Lower lobe of right lung (tissue), 2 donors: ENCODE results near the gene PARVA. TPM values are rescaled to one million over a fixed set of nuclear protein-coding genes. Genes with fewer than 3 reads are reported as not detected.

Experiments
- ATAC-seq, 2 donors: fragments of 200-7000 bp; cut with Tn5 transposase; one replicate each; pipeline ENCODE4 v1.9.1; 2020 to 2022; ENCODE audit warnings: mild to moderate bottlenecking in 2 of 2, moderate library complexity in 2 of 2
- DNase-seq: peaks from one replicate; pipeline ENCODE4 v3.0.0-alpha.2; 2020
- H3K27ac ChIP-seq: fragments of 200-600 bp; one replicate; pipeline ENCODE4 v1.8.0; 2022
- H3K27me3 ChIP-seq: fragments of 200-600 bp; one replicate; pipeline ENCODE4 v1.8.0; 2022; ENCODE audit warnings: low read depth
- H3K36me3 ChIP-seq: fragments of 200-600 bp; one replicate; pipeline ENCODE4 v1.8.0; 2022; ENCODE audit warnings: mild to moderate bottlenecking
- H3K4me1 ChIP-seq: fragments of 200-600 bp; one replicate; pipeline ENCODE4 v1.8.0; 2022
- H3K4me3 ChIP-seq: fragments of 200-600 bp; one replicate; pipeline ENCODE4 v1.8.0; 2022; ENCODE audit warnings: mild to moderate bottlenecking
- H3K9me3 ChIP-seq: fragments of 200-600 bp; one replicate; pipeline ENCODE4 v1.8.0; 2022
- CTCF ChIP-seq: fragments of 200-600 bp; IDR thresholded peaks from one replicate; pipeline ENCODE4 v1.8.0; 2022; ENCODE audit warnings: antibody characterized with exemption, mild to moderate bottlenecking
- intact Hi-C: fragments of 100-400 bp; cut with DNase I; formaldehyde crosslinking; loops from one replicate; pipeline ENCODE4 v1.11.0; 2022
- total RNA-seq: library from RNA; stranded (reverse); fragmentation: NEBNext Ultra II Directional; extraction: Animal tissue kit (Norgen Biotek cat#: 25700); gene quantifications from one replicate; pipeline ENCODE4 v1.2.1, GENCODE V29; 2021
- donor health status: DM: no; HTN: yes; CAD: no; lungs with severe emphysema.

PARVA gene
- total RNA-seq, 1 donor from 2014 or later = 58.3 TPM

DNA sequence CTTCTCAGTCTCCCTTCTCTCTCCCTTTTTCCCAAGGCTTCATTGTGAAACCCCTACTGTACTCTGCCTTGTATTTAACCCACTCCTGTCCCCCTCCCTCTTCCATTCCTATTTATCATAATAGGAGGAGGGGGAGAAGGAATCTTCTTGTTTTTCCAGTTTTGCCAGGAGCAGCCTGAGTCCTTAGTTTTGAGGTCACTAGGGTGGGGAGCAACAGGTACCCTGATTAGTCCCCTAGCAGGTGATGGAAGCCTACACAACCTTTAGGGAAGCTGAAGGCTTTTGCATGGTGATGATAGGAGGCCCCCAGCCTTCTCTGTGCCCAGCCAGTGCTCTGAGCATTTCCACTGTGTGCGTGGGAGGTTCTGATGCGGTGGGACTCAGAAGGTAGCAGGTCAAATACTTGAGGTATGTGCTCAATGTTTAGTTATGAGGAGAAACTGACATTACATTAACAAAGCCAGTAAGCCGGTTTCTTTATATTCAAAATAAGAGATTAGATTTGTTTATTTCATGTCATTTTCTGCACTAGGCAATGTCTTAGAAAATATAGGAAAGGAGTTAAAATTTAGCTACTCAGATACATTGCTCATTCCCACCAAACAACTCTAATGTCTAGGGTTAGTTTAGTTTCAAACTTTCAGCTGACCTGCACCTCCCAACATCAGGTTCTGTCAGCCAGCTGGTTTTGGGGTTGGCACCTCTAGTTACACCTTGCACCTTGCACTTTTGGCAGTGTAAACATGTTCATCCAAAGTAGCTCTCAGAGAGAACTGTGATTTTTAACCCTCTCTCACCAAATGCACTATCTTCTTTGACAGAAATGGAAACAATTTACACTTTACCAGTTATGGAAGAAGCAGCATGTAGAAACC lies 26.0 kb downstream of the PARVA start:
- ATAC-seq = peak in 1 of 2 donors; percentile 42

DNA sequence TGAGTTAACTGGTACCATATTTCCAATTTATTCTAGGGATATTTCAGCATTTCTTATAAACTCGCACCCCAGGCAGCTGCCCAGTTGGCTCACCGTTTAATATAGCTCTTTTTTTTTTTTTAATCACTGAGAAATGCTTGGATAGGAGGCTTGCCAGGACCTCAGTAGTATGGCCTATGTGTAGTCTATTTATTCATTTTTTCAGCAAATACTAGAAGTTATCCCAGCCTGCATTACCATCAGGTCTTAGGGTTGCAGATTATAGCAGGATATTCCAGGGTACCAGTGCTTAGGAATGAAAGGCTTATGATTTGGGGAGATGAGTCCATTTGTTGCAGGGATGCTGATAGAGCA lies 26.6 kb downstream of the PARVA start:
- Histone ChIP-seq H3K27ac (no peak overlapping the region), H3K36me3 (no peaks in the 10 kb centered on the region), H3K27me3 (no peaks in the 10 kb centered on the region), H3K4me3 (no peak overlapping the region), H3K4me1 (peaks cover 39% of the 10 kb centered on the region), H3K9me3 (no peaks in the 10 kb centered on the region)
- ATAC-seq (no peak), DNase-seq (no peak)
- intact Hi-C loops = no loop called here
- TF ChIP-seq CTCF = no peak

More for the DNA sequence above, 26.0 kb downstream of the PARVA start:
- Histone ChIP-seq H3K27me3 (no peaks in the 10 kb centered on the region), H3K4me3 (no peak overlapping the region), H3K27ac (no peak overlapping the region), H3K9me3 (no peaks in the 10 kb centered on the region), H3K36me3 (no peaks in the 10 kb centered on the region), H3K4me1 (peaks cover 37% of the 10 kb centered on the region)
- no peak for TF ChIP-seq CTCF
- no peak for DNase-seq
- intact Hi-C loops = no loop called here

DNA sequence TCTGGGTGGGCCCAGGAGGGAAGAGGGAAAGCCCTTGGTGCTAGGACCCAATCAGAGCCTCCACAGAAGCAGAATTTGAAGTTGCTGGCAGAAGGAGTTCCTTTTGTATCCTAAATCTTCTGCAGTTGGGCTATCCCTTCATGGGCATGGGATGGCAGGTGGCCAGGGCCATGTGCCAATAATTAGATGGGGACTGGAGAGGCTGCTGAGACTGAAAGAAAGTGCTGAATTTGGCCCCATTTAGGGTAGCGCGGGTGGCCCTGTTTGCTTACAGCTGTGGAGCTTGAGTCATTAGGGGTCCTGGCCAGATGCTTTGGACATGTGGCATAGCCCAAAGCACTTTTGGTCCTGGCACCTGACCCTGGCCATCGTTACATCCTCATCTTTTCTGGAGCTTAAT lies 27.1 kb downstream of the PARVA start:
- no peak overlapping the region for H3K27ac ChIP-seq
- no peak overlapping the region for H3K4me3 ChIP-seq
- H3K36me3 ChIP-seq = no peaks in the 10 kb centered on the region
- TF ChIP-seq CTCF = no peak
- no peaks in the 10 kb centered on the region for H3K9me3 ChIP-seq
- H3K4me1 ChIP-seq = peaks cover 41% of the 10 kb centered on the region
- no peak for DNase-seq
- ATAC-seq = no peak
- intact Hi-C loops = no loop called here
- no peaks in the 10 kb centered on the region for H3K27me3 ChIP-seq

GRCh38 chr11:12408156-12408770 lies 30.9 kb downstream of the PARVA start:
- ATAC-seq (no peak), DNase-seq (no peak)
- Histone ChIP-seq H3K36me3 (no peaks in the 10 kb centered on the region), H3K27ac (no peak overlapping the region), H3K27me3 (no peaks in the 10 kb centered on the region), H3K4me1 (peaks cover 36% of the 10 kb centered on the region), H3K4me3 (no peak overlapping the region), H3K9me3 (no peaks in the 10 kb centered on the region)
- TF ChIP-seq CTCF = no peak
- intact Hi-C loops = loop anchor here (5.0 kb wide), 1 partner anchor 484 kb away; no protein-coding TSS in a partner anchor

- Histone ChIP-seq H3K4me1 (peaks cover 44% of the 10 kb centered on the region), H3K27ac (peak overlapping the region; percentile 38)
- TF ChIP-seq CTCF = no peak
Observed at GRCh38 chr11:12409621-12410005, 32.2 kb downstream of the PARVA start.

More at GRCh38 chr11:12409621-12410005, 32.2 kb downstream of the PARVA start:
- intact Hi-C loops = loop anchor here (5.0 kb wide), 1 partner anchor 483 kb away; no protein-coding TSS in a partner anchor
- ATAC-seq (no peak), DNase-seq (no peak)
- H3K9me3 ChIP-seq = no peaks in the 10 kb centered on the region
- no peak overlapping the region for H3K4me3 ChIP-seq
- H3K36me3 ChIP-seq = no peaks in the 10 kb centered on the region
- H3K27me3 ChIP-seq = no peaks in the 10 kb centered on the region
